DOHH2 (cell line): ENCODE data around the gene KMT5C.

Experiments used
- CTCF ChIP-seq: fragments of 200-600 bp; sonication (generic); IDR thresholded peaks from one replicate; pipeline ENCODE4 v1.5.1; 2014; ENCODE audit warnings: antibody characterized with exemption, mild to moderate bottlenecking, low read depth, low read length; ENCODE audit not compliant: poor library complexity, severe bottlenecking
- EZH2phosphoT487 ChIP-seq: fragments of 200-600 bp; sonication (generic); IDR thresholded peaks from 2 replicates; pipeline ENCODE4 v1.6.1; 2017; ENCODE audit warnings: borderline replicate concordance, mild to moderate bottlenecking, antibody characterized with exemption, low read length, moderate library complexity, mixed read lengths

DNA sequence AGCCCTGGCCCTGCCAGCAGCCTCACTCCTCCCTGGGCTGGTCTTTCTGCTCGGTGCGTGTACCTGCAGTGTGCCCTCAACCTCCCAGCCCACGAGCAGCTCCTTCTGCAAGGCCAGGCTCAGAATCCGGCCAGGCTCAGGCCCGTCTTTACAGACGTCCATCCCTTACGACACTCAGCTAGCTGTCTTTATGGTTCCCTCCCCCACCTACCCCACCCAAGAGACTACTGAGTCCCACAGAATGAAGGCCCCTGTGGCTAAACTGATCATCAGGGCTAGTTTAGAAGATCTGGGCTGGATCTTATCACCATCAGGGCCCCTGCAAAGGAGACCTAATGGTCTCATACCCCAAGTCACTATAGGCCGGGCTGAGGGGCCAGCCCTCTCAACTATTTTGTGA lies 25.3 kb upstream of the KMT5C start:
- no peak for TF ChIP-seq CTCF
- TF ChIP-seq EZH2phosphoT487: no peak
